Erythroblast (primary cell): ENCODE measurements around the gene BNIP5.

Experiments used
- GATA1 ChIP-seq: IDR thresholded peaks from 2 replicates; pipeline ENCODE4 v1.6.1; 2011; ENCODE audit warnings: low read depth, mild to moderate bottlenecking, control low read depth, low read length, moderate library complexity
- POLR2A ChIP-seq: IDR thresholded peaks from 2 replicates; pipeline ENCODE4 v1.6.1; 2011; ENCODE audit warnings: mild to moderate bottlenecking, low read length

- TF ChIP-seq POLR2A = no peak
- no peak for TF ChIP-seq GATA1
These were observed 41.7 kb upstream of the BNIP5 start for GRCh38 chr6:36378243-36378920.
